ENCODE measurements around the gene SPOCK2. TPM values are rescaled to one million over a fixed set of nuclear protein-coding genes. Genes with fewer than 3 reads are reported as not detected.

Gene SPOCK2
- total and polyA plus RNA-seq, 8 donors, result 4.5 to 107 (median 8.7) TPM

DNA sequence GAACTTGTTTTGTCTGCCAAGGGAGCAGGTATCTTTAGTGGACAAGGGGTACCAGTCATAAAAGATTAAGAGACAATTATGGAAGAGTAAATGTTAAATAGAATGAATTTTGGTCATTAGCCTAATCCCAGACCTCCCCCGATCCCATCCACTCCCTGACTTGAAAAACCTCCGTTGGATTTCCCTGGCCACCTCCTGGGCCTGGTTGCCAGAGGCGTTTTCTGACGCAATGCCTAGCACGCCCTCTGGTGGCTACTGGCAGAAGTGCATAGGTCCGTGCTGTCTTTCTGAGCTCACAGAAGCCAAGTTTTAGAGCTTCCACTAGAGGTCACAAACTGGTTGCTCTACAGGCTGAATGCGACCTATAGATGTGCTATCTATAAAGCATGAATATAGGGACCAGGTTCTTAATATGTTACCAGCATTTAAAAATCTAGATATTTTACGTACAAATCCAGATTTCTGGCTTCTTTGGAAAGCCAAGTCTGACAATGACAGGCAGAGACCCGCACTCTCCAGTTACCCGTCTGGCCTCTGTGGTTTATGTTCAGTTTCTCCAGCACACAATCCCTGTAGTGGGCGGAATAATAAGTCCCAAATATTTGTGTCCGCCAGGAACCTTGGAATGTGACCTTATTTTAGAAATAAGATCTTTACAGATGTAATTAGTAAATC, 39.8 kb downstream of the SPOCK2 start:
- intact Hi-C loops (cut with DNase I), result loop anchor here in 1 of 2 donors (5.0 to 10.0 kb wide), 2 partner anchors 91 to 286 kb away; no protein-coding TSS in a partner anchor
- H3K27me3 ChIP-seq, result no peaks in the 10 kb centered on the region
- H3K4me3 ChIP-seq, result no peak overlapping the region
- H3K36me3 ChIP-seq, result no peaks in the 10 kb centered on the region
- no peaks in the 10 kb centered on the region for H3K9me3 ChIP-seq
- peak; percentile 99 for ATAC-seq
- DNase-seq, result peak; percentile 89 to 95 (median 93)
- no peak overlapping the region for H3K27ac ChIP-seq
- TF ChIP-seq, protein P1, sequence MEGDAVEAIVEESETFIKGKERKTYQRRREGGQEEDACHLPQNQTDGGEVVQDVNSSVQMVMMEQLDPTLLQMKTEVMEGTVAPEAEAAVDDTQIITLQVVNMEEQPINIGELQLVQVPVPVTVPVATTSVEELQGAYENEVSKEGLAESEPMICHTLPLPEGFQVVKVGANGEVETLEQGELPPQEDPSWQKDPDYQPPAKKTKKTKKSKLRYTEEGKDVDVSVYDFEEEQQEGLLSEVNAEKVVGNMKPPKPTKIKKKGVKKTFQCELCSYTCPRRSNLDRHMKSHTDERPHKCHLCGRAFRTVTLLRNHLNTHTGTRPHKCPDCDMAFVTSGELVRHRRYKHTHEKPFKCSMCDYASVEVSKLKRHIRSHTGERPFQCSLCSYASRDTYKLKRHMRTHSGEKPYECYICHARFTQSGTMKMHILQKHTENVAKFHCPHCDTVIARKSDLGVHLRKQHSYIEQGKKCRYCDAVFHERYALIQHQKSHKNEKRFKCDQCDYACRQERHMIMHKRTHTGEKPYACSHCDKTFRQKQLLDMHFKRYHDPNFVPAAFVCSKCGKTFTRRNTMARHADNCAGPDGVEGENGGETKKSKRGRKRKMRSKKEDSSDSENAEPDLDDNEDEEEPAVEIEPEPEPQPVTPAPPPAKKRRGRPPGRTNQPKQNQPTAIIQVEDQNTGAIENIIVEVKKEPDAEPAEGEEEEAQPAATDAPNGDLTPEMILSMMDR (IDR thresholded peaks at IDR 0.05), result peak; percentile 97 to 99
- H3K4me1 ChIP-seq, result peaks cover 0 to 3% of the 10 kb centered on the region in 2 donors

DNA sequence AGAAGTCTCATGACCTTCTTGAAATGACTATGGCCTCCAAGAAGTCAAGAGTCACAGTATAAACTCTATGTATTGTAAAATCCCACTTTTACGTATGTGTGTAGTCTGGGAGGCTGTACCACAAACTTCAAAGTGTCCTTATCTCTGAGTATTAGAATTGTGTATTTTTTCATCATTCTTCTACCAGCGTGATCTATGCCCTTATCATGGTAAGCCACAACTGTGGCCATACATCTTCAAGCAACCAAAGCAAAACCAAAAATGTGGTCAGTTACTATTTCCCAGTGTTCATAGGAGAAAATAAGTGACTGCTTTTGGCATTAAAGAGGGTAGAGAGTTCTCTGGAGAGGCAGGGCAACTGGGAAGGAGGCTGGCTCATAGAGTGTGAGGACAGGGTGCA, 42.8 kb downstream of the SPOCK2 start:
- ATAC-seq, result no peak
- no peaks in the 10 kb centered on the region for H3K36me3 ChIP-seq
- DNase-seq, result no peak
- intact Hi-C loops (cut with DNase I), result loop anchor here in 1 of 2 donors (5.0 to 10.0 kb wide), 2 partner anchors 88 to 289 kb away; no protein-coding TSS in a partner anchor
- H3K4me1 ChIP-seq, result peaks cover 0 to 3% of the 10 kb centered on the region in 2 donors
- no peaks in the 10 kb centered on the region for H3K9me3 ChIP-seq
- TF ChIP-seq, protein P1 (IDR thresholded peaks at IDR 0.05), result no peak
- no peak overlapping the region for H3K27ac ChIP-seq
- H3K27me3 ChIP-seq, result no peaks in the 10 kb centered on the region
- H3K4me3 ChIP-seq, result no peak overlapping the region

DNA sequence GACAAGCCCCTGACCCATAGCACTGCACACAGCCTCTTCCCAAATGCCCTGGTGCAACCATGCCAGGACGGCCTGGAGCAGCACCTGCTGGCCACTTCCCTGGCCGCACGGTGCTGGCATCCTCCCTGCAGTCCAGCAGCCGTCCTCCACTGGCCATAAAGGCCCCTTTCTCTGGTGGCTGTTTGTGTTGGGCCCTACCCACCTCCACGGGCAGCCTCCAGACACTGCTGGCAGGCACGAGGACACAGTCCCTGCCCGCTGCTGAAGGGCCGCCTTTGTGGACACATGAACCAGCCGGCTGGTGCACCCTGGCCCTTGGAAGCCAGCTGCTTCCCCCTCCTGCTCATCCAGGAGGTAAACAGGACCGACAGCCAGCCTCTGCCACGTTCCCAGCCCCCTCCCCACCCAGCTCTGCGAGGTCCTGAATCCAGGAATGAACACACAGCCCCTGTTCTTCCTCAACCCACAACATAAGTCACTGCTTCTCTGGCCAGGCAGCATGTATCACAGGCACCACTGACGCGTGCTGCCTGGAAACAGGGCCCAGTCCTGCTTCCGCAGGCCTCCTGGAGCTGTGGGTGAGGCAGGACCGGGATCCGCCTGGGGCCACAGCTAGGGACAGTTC, 43.8 kb downstream of the SPOCK2 start:
- peak in 1 of 4 donors; percentile 47 for DNase-seq
- H3K9me3 ChIP-seq, result no peaks in the 10 kb centered on the region
- ATAC-seq, result peak; percentile 11
- no peaks in the 10 kb centered on the region for H3K27me3 ChIP-seq
- TF ChIP-seq, protein P1 (IDR thresholded peaks at IDR 0.05), result peak; percentile 14 to 16
- intact Hi-C loops (cut with DNase I), result loop anchor here in 1 of 2 donors (5.0 to 10.0 kb wide), 2 partner anchors 87 to 290 kb away; no protein-coding TSS in a partner anchor
- no peaks in the 10 kb centered on the region for H3K36me3 ChIP-seq
- H3K4me1 ChIP-seq, result peaks cover 0 to 3% of the 10 kb centered on the region in 2 donors
- H3K27ac ChIP-seq, result no peak overlapping the region
- H3K4me3 ChIP-seq, result no peak overlapping the region

DNA sequence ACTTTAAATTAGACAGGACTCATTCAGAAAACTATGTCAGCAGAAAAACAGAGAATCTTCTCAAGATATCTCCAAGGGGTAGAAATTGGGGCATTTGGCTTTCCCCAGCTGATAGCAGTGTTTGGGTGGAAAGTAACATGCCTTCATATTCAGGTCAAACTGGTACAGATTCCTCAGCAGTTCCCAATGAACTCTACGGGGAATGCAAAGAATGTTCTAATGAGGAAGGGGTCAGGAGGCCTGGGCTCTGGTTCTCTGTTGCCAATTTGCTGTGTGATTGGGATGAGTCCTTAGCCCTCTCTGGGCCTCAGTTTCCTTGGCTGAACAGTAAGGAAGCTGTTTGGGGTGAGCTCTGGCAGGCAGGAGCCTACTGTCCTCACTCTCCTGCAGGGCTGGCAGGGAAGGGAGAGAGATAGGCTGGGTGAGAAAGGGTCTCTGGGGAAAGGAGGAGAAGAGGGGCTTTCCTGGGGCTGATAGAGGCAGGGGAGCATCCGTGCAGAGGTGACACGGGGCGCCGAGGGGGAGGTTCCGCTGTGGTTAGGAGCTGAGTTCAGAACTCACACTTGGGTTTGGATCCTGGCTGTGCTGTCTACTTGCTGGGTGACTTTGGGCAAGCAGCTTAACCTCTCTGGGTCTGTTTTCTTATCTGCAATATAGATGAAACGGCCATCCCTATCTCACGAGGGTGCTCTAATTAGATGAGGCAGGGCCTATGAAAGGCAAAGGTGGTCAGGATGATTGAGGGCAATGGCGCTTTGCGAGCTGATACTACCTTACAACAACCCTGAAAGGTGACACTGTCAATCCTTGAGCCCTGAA, 45.1 kb downstream of the SPOCK2 start:
- TF ChIP-seq, protein P1 (IDR thresholded peaks at IDR 0.05), result no peak
- Histone ChIP-seq H3K4me1 (peaks cover 0 to 3% of the 10 kb centered on the region in 2 donors), H3K4me3 (no peak overlapping the region), H3K27me3 (no peaks in the 10 kb centered on the region), H3K27ac (no peak overlapping the region), H3K9me3 (no peaks in the 10 kb centered on the region), H3K36me3 (no peaks in the 10 kb centered on the region)
- intact Hi-C loops (cut with DNase I), result loop anchor here in 1 of 2 donors (10.0 kb wide), 1 partner anchor 292 kb away; no protein-coding TSS in a partner anchor
- no peak for ATAC-seq
- no peak for DNase-seq

Data from left lung (tissue), 10 donors.